ENCODE data around the gene PTPN21. TPM values are rescaled to one million over a fixed set of nuclear protein-coding genes. Genes with fewer than 3 reads are reported as not detected.

The PTPN21 gene
- total RNA-seq, 1 donor from 2014 or later, result 12.5 TPM

DNA sequence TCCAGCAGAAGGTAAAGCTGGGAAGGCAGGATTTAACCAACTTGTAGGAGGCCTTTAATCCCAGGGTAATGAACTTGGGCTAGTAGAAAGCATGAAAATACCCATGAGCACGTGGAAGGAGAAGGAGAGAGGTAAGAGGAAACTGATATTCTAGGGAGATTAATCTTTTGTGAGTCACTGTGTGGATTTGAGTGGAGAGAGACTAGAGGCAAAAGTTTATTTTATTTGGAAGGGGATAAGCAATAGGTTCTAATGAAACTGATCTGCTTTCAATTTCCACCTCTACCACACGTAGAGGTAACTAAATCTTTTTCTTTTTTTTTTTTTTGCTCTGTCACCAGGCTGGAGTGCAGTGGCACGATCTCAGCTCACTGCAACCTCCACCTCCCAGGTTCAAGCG, 52.1 kb downstream of the PTPN21 start:
- Histone ChIP-seq H3K27me3 (ENCODE audit: control insufficient read depth, insufficient read depth, low read length) (no peaks in the 10 kb centered on the region), H3K4me3 (ENCODE audit: low read depth, low read length) (no peak overlapping the region), H3K36me3 (ENCODE audit: control insufficient read depth, insufficient read depth, low read length) (no peaks in the 10 kb centered on the region)
- TF ChIP-seq, protein P1, sequence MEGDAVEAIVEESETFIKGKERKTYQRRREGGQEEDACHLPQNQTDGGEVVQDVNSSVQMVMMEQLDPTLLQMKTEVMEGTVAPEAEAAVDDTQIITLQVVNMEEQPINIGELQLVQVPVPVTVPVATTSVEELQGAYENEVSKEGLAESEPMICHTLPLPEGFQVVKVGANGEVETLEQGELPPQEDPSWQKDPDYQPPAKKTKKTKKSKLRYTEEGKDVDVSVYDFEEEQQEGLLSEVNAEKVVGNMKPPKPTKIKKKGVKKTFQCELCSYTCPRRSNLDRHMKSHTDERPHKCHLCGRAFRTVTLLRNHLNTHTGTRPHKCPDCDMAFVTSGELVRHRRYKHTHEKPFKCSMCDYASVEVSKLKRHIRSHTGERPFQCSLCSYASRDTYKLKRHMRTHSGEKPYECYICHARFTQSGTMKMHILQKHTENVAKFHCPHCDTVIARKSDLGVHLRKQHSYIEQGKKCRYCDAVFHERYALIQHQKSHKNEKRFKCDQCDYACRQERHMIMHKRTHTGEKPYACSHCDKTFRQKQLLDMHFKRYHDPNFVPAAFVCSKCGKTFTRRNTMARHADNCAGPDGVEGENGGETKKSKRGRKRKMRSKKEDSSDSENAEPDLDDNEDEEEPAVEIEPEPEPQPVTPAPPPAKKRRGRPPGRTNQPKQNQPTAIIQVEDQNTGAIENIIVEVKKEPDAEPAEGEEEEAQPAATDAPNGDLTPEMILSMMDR (IDR thresholded peaks at IDR 0.05; ENCODE audit: insufficient read depth, low read length, poor library complexity, severe bottlenecking), result no peak
- DNase-seq (ENCODE audit: low read depth), result no peak

DNA sequence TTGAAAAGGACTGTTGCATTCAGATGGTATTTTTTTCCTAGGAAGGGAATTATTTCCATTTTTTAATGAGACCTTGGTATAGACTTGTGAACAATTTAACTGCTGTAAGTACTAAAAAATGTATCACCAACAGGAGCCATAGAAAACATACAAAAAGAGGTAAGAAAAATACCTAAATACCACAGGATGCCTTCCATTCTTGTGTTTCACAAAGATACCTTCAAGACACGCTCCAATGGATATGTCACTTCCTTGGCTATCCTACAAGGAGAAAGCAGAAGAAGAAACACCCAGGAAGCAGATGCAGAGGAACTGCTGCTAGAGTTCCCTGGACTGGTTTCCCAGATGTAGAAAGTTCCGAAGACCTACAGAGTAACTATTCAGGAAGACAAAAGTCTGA, 54.2 kb downstream of the PTPN21 start:
- TF ChIP-seq, protein P1 (IDR thresholded peaks at IDR 0.05; ENCODE audit: insufficient read depth, low read length, poor library complexity, severe bottlenecking), result no peak
- Histone ChIP-seq H3K4me3 (ENCODE audit: low read depth, low read length) (no peak overlapping the region), H3K27me3 (ENCODE audit: control insufficient read depth, insufficient read depth, low read length) (no peaks in the 10 kb centered on the region), H3K36me3 (ENCODE audit: control insufficient read depth, insufficient read depth, low read length) (no peaks in the 10 kb centered on the region)
- no peak for DNase-seq (ENCODE audit: low read depth)

DNA sequence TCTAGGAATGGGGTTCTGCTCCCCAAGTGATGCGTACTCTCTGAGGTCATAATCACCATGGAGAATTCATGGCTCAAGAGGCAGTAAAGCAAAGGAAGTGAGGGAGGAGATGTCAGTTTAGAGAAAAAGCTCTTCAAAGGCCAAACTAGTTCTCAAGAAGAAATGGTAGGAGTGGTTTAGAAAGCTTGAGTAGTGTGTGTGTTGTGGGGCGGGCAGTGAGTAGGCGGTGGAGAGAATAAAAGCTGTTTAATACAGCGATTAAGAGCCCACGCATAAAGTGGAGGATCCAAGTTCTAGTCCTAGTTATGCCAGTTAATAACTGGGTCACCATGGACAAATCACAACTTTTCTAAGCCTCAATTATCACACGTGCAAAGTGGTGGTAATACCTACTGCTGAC, 55.6 kb downstream of the PTPN21 start:
- DNase-seq (ENCODE audit: low read depth), result no peak
- TF ChIP-seq, protein P1 (IDR thresholded peaks at IDR 0.05; ENCODE audit: insufficient read depth, low read length, poor library complexity, severe bottlenecking), result no peak
- H3K27me3 ChIP-seq (ENCODE audit: control insufficient read depth, insufficient read depth, low read length), result no peaks in the 10 kb centered on the region

DNA sequence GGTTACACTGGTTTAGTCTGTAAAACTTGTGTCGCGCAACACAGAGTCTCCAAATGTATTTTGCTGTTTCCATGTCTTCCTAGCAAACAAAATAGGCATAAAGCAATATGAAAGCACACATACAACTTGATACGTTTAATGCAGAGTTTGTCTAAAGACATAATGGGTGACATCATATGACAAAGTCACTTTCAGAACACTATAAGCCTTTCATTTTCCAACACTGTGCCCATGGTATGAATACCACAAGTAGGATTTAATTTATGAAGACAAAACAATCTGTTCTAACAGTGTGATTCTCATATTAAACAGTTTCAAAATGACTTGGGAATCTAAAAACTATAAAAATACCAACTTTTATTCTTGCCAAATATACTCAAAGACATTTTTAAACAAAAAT, 58.4 kb downstream of the PTPN21 start:
- no peak for DNase-seq (ENCODE audit: low read depth)
- TF ChIP-seq, protein P1 (IDR thresholded peaks at IDR 0.05; ENCODE audit: insufficient read depth, low read length, poor library complexity, severe bottlenecking), result no peak
- H3K36me3 ChIP-seq (ENCODE audit: control insufficient read depth, insufficient read depth, low read length), result no peaks in the 10 kb centered on the region
- no peaks in the 10 kb centered on the region for H3K27me3 ChIP-seq (ENCODE audit: control insufficient read depth, insufficient read depth, low read length)
- no peak overlapping the region for H3K4me3 ChIP-seq (ENCODE audit: low read depth, low read length)

More for the DNA sequence above, 55.6 kb downstream of the PTPN21 start:
- Histone ChIP-seq H3K4me3 (ENCODE audit: low read depth, low read length) (no peak overlapping the region), H3K36me3 (ENCODE audit: control insufficient read depth, insufficient read depth, low read length) (no peaks in the 10 kb centered on the region)

DNA sequence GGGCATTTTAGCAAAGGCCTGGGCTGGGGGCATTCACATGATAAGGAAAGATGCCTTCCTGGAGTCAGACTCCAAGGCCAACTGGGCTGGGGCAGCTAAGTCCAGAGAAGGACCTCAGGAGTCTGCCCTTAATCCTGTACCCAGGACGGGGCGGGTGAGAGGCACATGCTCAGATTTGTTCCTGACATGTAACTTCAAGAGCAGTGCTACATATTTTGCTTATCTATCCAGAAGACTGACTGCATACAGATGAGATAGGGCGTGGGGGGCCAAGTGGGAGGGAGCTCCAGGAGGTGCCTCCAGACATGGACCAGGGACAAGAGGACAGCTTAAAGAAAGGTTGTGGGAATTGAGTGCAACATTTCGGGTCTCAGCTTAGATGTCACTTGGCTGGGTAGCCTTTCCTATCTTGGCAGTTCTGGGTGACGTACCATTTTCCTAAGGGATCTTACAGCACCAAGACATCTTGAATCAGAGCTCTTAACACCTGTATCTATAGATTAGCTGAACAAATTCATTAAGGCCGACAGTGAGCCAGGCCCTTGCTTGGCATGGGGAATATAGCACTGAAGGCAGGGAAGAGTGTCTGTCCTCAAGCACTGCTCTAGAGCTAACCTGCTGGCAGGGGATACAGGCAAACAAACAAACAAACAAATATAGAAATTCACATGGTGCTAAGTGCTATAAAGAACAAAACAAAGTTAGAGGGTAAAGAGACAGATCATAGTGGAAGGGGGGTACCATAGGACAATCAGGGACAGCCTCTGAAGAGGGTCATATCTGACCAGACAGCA, 61.2 kb downstream of the PTPN21 start:
- Histone ChIP-seq H3K27me3 (ENCODE audit: control insufficient read depth, insufficient read depth, low read length) (no peaks in the 10 kb centered on the region), H3K4me3 (ENCODE audit: low read depth, low read length) (no peak overlapping the region), H3K36me3 (ENCODE audit: control insufficient read depth, insufficient read depth, low read length) (no peaks in the 10 kb centered on the region)
- TF ChIP-seq, protein P1 (IDR thresholded peaks at IDR 0.05; ENCODE audit: insufficient read depth, low read length, poor library complexity, severe bottlenecking), result no peak
- no peak for DNase-seq (ENCODE audit: low read depth)
